GM23248 (cell line): ENCODE data around the gene PLEKHG1. TPM values are rescaled to one million over a fixed set of nuclear protein-coding genes. Genes with fewer than 3 reads are reported as not detected.
A peak's percentile ranks its signal among the peaks of the same experiment; 100 is the strongest.

Experiments used
- DNase-seq: peaks from one replicate; pipeline ENCODE4 v3.0.0-alpha.2; 2015
- H2AFZ ChIP-seq: fragments of 200-600 bp; sonication (generic); 2 replicates; pipeline ENCODE4 v1.6.1; 2016; ENCODE audit warnings: antibody characterized with exemption
- H3F3A ChIP-seq: fragments of 200-600 bp; sonication (generic); 2 replicates; pipeline ENCODE4 v1.6.1; 2016; ENCODE audit warnings: mild to moderate bottlenecking, antibody characterized with exemption, mixed run types; ENCODE audit not compliant: insufficient read depth
- H3K27ac ChIP-seq: fragments of 200-600 bp; sonication (generic); 2 replicates; pipeline ENCODE4 v1.5.1; 2016; ENCODE audit warnings: mild to moderate bottlenecking
- H3K27me3 ChIP-seq: fragments of 200-600 bp; sonication (generic); replicated peaks from 2 replicates; pipeline ENCODE4 v1.6.1; 2016; ENCODE audit warnings: mild to moderate bottlenecking; ENCODE audit not compliant: insufficient read depth
- H3K36me3 ChIP-seq: fragments of 200-600 bp; sonication (generic); 2 replicates; pipeline ENCODE4 v1.6.1; 2016; ENCODE audit warnings: low read depth, mild to moderate bottlenecking
- H3K4me1 ChIP-seq: fragments of 200-600 bp; sonication (generic); 2 replicates; pipeline ENCODE4 v1.6.1; 2016; ENCODE audit warnings: mild to moderate bottlenecking; ENCODE audit not compliant: insufficient read depth
- H3K4me2 ChIP-seq: fragments of 200-600 bp; sonication (generic); one replicate; pipeline ENCODE4 v1.6.1; 2016; ENCODE audit warnings: mild to moderate bottlenecking; ENCODE audit not compliant: unreplicated experiment
- H3K4me3 ChIP-seq: fragments of 200-600 bp; sonication (generic); 2 replicates; pipeline ENCODE4 v1.5.1; 2016; ENCODE audit warnings: mild to moderate bottlenecking
- H3K79me2 ChIP-seq: fragments of 200-600 bp; sonication (generic); 2 replicates; pipeline ENCODE4 v1.6.1; 2016; ENCODE audit warnings: mild to moderate bottlenecking; ENCODE audit not compliant: insufficient read depth
- H3K9ac ChIP-seq: fragments of 200-600 bp; sonication (generic); 2 replicates; pipeline ENCODE4 v1.6.1; 2016; ENCODE audit warnings: mild to moderate bottlenecking
- H3K9me2 ChIP-seq: fragments of 200-600 bp; sonication (generic); 2 replicates; pipeline ENCODE4 v1.6.1; 2016; ENCODE audit warnings: mixed run types, mild to moderate bottlenecking, moderate library complexity; ENCODE audit not compliant: insufficient read depth
- H3K9me3 ChIP-seq: fragments of 200-600 bp; sonication (generic); one replicate; pipeline ENCODE4 v1.6.1; 2017; ENCODE audit warnings: low read depth
- H4K20me1 ChIP-seq: fragments of 200-600 bp; sonication (generic); 2 replicates; pipeline ENCODE4 v1.6.0; 2016; ENCODE audit not compliant: insufficient read depth
- EZH2 ChIP-seq: fragments of 200-600 bp; sonication (generic); IDR thresholded peaks from 2 replicates; pipeline ENCODE4 v1.6.1; 2018; ENCODE audit warnings: antibody characterized with exemption, mild to moderate bottlenecking; ENCODE audit not compliant: insufficient read depth, poor library complexity, severe bottlenecking
- EZH2phosphoT487 ChIP-seq: fragments of 200-600 bp; sonication (generic); IDR thresholded peaks from 2 replicates; pipeline ENCODE4 v1.6.1; 2018; ENCODE audit warnings: antibody characterized with exemption, moderate library complexity, mild to moderate bottlenecking, low read depth; ENCODE audit not compliant: insufficient read depth
- WGBS, 2 experiments: methylation state at CpG; one replicate each; pipeline ENCODE4 v1.1.6; 2015 to 2017; ENCODE audit warnings: low lambda C conversion rate in 2 of 2, low coverage in 1 of 2; ENCODE audit errors: missing lambda C conversion rate in 2 of 2; 5-methylcytosine and 5-hydroxymethylcytosine counted together
- in situ Hi-C: fragments of 300-500 bp; cut with MboI; formaldehyde crosslinking; loops from 2 replicates; pipeline ENCODE4 v1.15.0; 2020
- polyA plus RNA-seq: library from polyadenylated mRNA; unstranded; fragments of >200 nt; fragmentation: Nextera tagmentation; extraction: Ambion mirVana; gene quantifications from 2 replicates; pipeline ENCODE4 v1.2.1, GENCODE V29; 2016
- total RNA-seq: library from RNA; depleted of rRNA; stranded (reverse); fragments of >200 nt; shearing (Covaris generic); gene quantifications from 2 replicates; pipeline ENCODE4 v1.2.3, GENCODE V29; 2014

Gene PLEKHG1
- total and polyA plus RNA-seq, 2 experiments from 2014 or later, result 0.11 to 0.51 TPM

- Histone ChIP-seq H3K4me2 (no peak overlapping the region), H3K36me3 (no peaks in the 10 kb centered on the region), H3K79me2 (no peaks in the 10 kb centered on the region), H3K27me3 (0 out of 2 replicates have a peak, but pooled peaks cover 8% of the 10 kb centered on the region), H2AFZ (no peak overlapping the region), H3K27ac (no peak overlapping the region), H3F3A (no peaks in the 10 kb centered on the region), H3K4me1 (peaks cover 8% of the 10 kb centered on the region), H3K9me2 (no peaks in the 10 kb centered on the region), H3K9me3 (no peaks in the 10 kb centered on the region), H4K20me1 (no peaks in the 10 kb centered on the region), H3K4me3 (no peak overlapping the region), H3K9ac (no peak overlapping the region)
- no peak for DNase-seq
- in situ Hi-C loops, result no loop called here
- 96 to 100% methylated on average over 1 of the region's 1 CpG for WGBS, 2 experiments
- TF ChIP-seq EZH2 (no peak), EZH2phosphoT487 (no peak)
These were observed 39.1 kb downstream of the PLEKHG1 start for GRCh38 chr6:150638765-150639164.

- H3K4me1 ChIP-seq, result 0 out of 2 replicates have a peak, but pooled peaks cover 2% of the 10 kb centered on the region
- no peaks in the 10 kb centered on the region for H3K9me2 ChIP-seq
- H3K9me3 ChIP-seq, result no peaks in the 10 kb centered on the region
- no peak overlapping the region for H3K27ac ChIP-seq
- H2AFZ ChIP-seq, result no peak overlapping the region
- DNase-seq, result no peak
- no peak overlapping the region for H3K9ac ChIP-seq
- H3K27me3 ChIP-seq, result 0 out of 2 replicates have a peak, but pooled peaks cover 8% of the 10 kb centered on the region
- no peak overlapping the region for H3K4me3 ChIP-seq
- TF ChIP-seq EZH2 (no peak), EZH2phosphoT487 (no peak)
- 83 to 89% methylated on average over 9 of the region's 9 CpGs for WGBS, 2 experiments
- in situ Hi-C loops, result no loop called here
- no peaks in the 10 kb centered on the region for H3K36me3 ChIP-seq
- no peaks in the 10 kb centered on the region for H4K20me1 ChIP-seq
- no peak overlapping the region for H3K4me2 ChIP-seq
- no peaks in the 10 kb centered on the region for H3F3A ChIP-seq
- no peaks in the 10 kb centered on the region for H3K79me2 ChIP-seq
These were observed 40.2 kb downstream of the PLEKHG1 start for GRCh38 chr6:150639823-150640331.

GRCh38 chr6:150640556-150641209, 41.0 kb downstream of the PLEKHG1 start:
- Histone ChIP-seq H3K4me1 (no peaks in the 10 kb centered on the region), H3K79me2 (no peaks in the 10 kb centered on the region), H3F3A (no peaks in the 10 kb centered on the region), H4K20me1 (no peaks in the 10 kb centered on the region), H3K9me2 (no peaks in the 10 kb centered on the region), H3K9me3 (no peaks in the 10 kb centered on the region), H3K27me3 (0 out of 2 replicates have a peak, but pooled peaks cover 8% of the 10 kb centered on the region), H3K27ac (no peak overlapping the region), H3K4me2 (no peak overlapping the region), H3K36me3 (no peaks in the 10 kb centered on the region), H3K9ac (no peak overlapping the region), H2AFZ (no peak overlapping the region), H3K4me3 (no peak overlapping the region)
- DNase-seq, result no peak
- in situ Hi-C loops, result no loop called here
- TF ChIP-seq EZH2 (no peak), EZH2phosphoT487 (no peak)
- 76 to 82% methylated on average over 7 of the region's 7 CpGs for WGBS, 2 experiments

- DNase-seq, result peak; percentile 8
- Histone ChIP-seq H3K4me2 (peak overlapping the region; percentile 7), H3K36me3 (no peaks in the 10 kb centered on the region), H3K27me3 (0 out of 2 replicates have a peak, but pooled peaks cover 8% of the 10 kb centered on the region), H4K20me1 (no peaks in the 10 kb centered on the region), H3K79me2 (no peaks in the 10 kb centered on the region), H2AFZ (peak overlapping the region; percentile 67), H3K27ac (no peak overlapping the region), H3K9me2 (no peaks in the 10 kb centered on the region), H3K9ac (no peak overlapping the region), H3K9me3 (no peaks in the 10 kb centered on the region), H3K4me3 (peak overlapping the region; percentile 32; the same call in 1 of the 2 replicates), H3F3A (no peaks in the 10 kb centered on the region), H3K4me1 (no peaks in the 10 kb centered on the region)
- 15 to 18% methylated on average over 6 of the region's 6 CpGs for WGBS, 2 experiments
- TF ChIP-seq EZH2 (no peak), EZH2phosphoT487 (no peak)
- in situ Hi-C loops, result no loop called here
These were observed 41.9 kb downstream of the PLEKHG1 start for GRCh38 chr6:150641398-150642139.
